Liver (tissue), 9 donors: Measurements from ENCODE around the gene POLN. TPM values are rescaled to one million over a fixed set of nuclear protein-coding genes. Genes with fewer than 3 reads are reported as not detected.

Experiments used
- DNase-seq: peaks from one replicate; pipeline ENCODE4 v3.0.0-alpha.2; 2017; ENCODE audit warnings: low spot score
- H3K27ac ChIP-seq, 2 donors: one replicate each; pipeline ENCODE4 v1.7.0; 2013; ENCODE audit warnings: inconsistent platforms in 2 of 2, low read length in 2 of 2, control low read depth in 1 of 2, low read depth in 1 of 2, mild to moderate bottlenecking in 1 of 2
- H3K27me3 ChIP-seq, 4 donors: one replicate each; pipeline versions ENCODE4 v1.6.1 to v1.7.0; 2013; ENCODE audit warnings: low read length in 3 of 4, inconsistent platforms in 1 of 4, mild to moderate bottlenecking in 1 of 4, moderate library complexity in 1 of 4; ENCODE audit not compliant: control insufficient read depth in 4 of 4, insufficient read depth in 4 of 4
- H3K36me3 ChIP-seq, 4 donors: one replicate each; pipeline versions ENCODE4 v1.6.1 to v1.7.0; 2013; ENCODE audit warnings: low read length in 3 of 4, mild to moderate bottlenecking in 3 of 4, low read depth in 1 of 4, moderate library complexity in 1 of 4; ENCODE audit not compliant: control insufficient read depth in 4 of 4, insufficient read depth in 3 of 4
- H3K4me1 ChIP-seq, 4 donors: one replicate each; pipeline versions ENCODE4 v1.6.1 to v1.7.0; 2013; ENCODE audit warnings: low read length in 3 of 4, mild to moderate bottlenecking in 3 of 4, moderate library complexity in 1 of 4; ENCODE audit not compliant: control insufficient read depth in 4 of 4, insufficient read depth in 4 of 4
- H3K4me3 ChIP-seq, 3 donors: one replicate each; pipeline versions ENCODE4 v1.6.1 to v1.7.0; 2013; ENCODE audit warnings: low read length in 3 of 3, control low read depth in 1 of 3, low read depth in 1 of 3, mild to moderate bottlenecking in 1 of 3
- H3K9ac ChIP-seq, 2 donors: one replicate each; pipeline ENCODE4 v1.7.0; 2013; ENCODE audit warnings: low read length in 2 of 2, mild to moderate bottlenecking in 2 of 2, moderate library complexity in 2 of 2, control low read depth in 1 of 2, low read depth in 1 of 2
- H3K9me3 ChIP-seq, 4 donors: one replicate each; pipeline versions ENCODE4 v1.6.1 to v1.7.0; 2013; ENCODE audit warnings: low read length in 3 of 4; ENCODE audit not compliant: control insufficient read depth in 4 of 4
- ATF3 ChIP-seq: IDR thresholded peaks from 2 replicates; pipeline ENCODE4 v1.6.1; 2016; ENCODE audit warnings: antibody characterized with exemption
- CTCF ChIP-seq: fragments of 150-350 bp; IDR thresholded peaks from 2 replicates; pipeline ENCODE4 v1.5.1; 2017; ENCODE audit warnings: improper control_type of control experiment, low read depth, low read length; ENCODE audit not compliant: missing input control
- EGR1 ChIP-seq, 2 donors: IDR thresholded peaks; 2 replicates each; pipeline ENCODE4 v1.6.1; 2016 to 2018; ENCODE audit warnings: antibody characterized with exemption in 2 of 2, low read depth in 2 of 2
- FOXA1 ChIP-seq: IDR thresholded peaks from 2 replicates; pipeline ENCODE4 v1.6.1; 2016; ENCODE audit warnings: antibody characterized with exemption
- GABPA ChIP-seq, 2 donors: IDR thresholded peaks in 1 of 2; conservative IDR thresholded peaks in 1 of 2; 2 replicates each; pipeline ENCODE4 v1.6.1; 2016; ENCODE audit warnings: antibody characterized with exemption in 2 of 2, mild to moderate bottlenecking in 1 of 2, moderate library complexity in 1 of 2
- JUND ChIP-seq, 2 donors: IDR thresholded peaks; 2 replicates each; pipeline ENCODE4 v1.6.1; 2016; ENCODE audit warnings: antibody characterized with exemption in 2 of 2
- MAX ChIP-seq: IDR thresholded peaks from 2 replicates; pipeline ENCODE4 v1.6.1; 2016; ENCODE audit warnings: antibody characterized with exemption
- RAD21 ChIP-seq, 2 donors: IDR thresholded peaks; 2 replicates each; pipeline ENCODE4 v1.6.1; 2016; ENCODE audit warnings: antibody characterized with exemption in 2 of 2, mild to moderate bottlenecking in 2 of 2
- REST ChIP-seq: IDR thresholded peaks from 2 replicates; pipeline ENCODE4 v1.6.1; 2016; ENCODE audit warnings: antibody characterized with exemption, mild to moderate bottlenecking
- RXRA ChIP-seq, 2 donors: IDR thresholded peaks; 2 replicates each; pipeline ENCODE4 v1.6.1; 2017 to 2018; ENCODE audit warnings: antibody characterized with exemption in 2 of 2, mild to moderate bottlenecking in 1 of 2
- SP1 ChIP-seq: IDR thresholded peaks from 2 replicates; pipeline ENCODE4 v1.6.1; 2018; ENCODE audit warnings: antibody characterized with exemption, mild to moderate bottlenecking
- TAF1 ChIP-seq: conservative IDR thresholded peaks from 2 replicates; pipeline ENCODE4 v1.6.1; 2016; ENCODE audit warnings: antibody characterized with exemption, mild to moderate bottlenecking
- YY1 ChIP-seq: IDR thresholded peaks from 2 replicates; pipeline ENCODE4 v1.6.1; 2016; ENCODE audit warnings: antibody characterized with exemption, mild to moderate bottlenecking
- ZBTB33 ChIP-seq: IDR thresholded peaks from 2 replicates; pipeline ENCODE4 v1.6.1; 2016; ENCODE audit warnings: antibody characterized with exemption
- WGBS: extraction: QIAGEN DNeasy Blood & Tissue Kit; methylation state at CpG from one replicate; pipeline ENCODE4 v1.1.7; 2013; 5-methylcytosine and 5-hydroxymethylcytosine counted together
- polyA plus RNA-seq, 2 donors: library from polyadenylated mRNA; stranded (reverse) in 1 of 2; unstranded in 1 of 2; fragments of 200-250 nt in 1 of 2; fragments of >200 nt in 1 of 2; fragmentation: Nextera tagmentation in 1 of 2; extraction: Ambion mirVana in 1 of 2; gene quantifications; one replicate each; pipeline versions ENCODE4 v1.2.1 to v1.2.3, GENCODE V29; 2013 to 2015
- total RNA-seq, 2 donors: library from RNA; depleted of rRNA; stranded (reverse); fragments of >200 nt; gene quantifications; one replicate each; pipeline ENCODE4 v1.2.3, GENCODE V29; 2014
- donor health status: healthy.
- donor health status: healthy.
- donor health status: healthy.
- donor health status: healthy.
- donor health status: healthy.

Gene POLN
- total and polyA plus RNA-seq, 4 donors, result 0.44 to 2.3 (median 1.4) TPM

GRCh38 chr4:2266821-2267220 lies 24.9 kb upstream of the POLN start:
- Histone ChIP-seq H3K4me3 (no peak overlapping the region), H3K36me3 (no peaks in the 10 kb centered on the region), H3K9me3 (no peaks in the 10 kb centered on the region), H3K9ac (no peak overlapping the region), H3K4me1 (peaks cover 3 to 14% (median 11%) of the 10 kb centered on the region in 4 donors), H3K27me3 (no peaks in the 10 kb centered on the region), H3K27ac (no peak overlapping the region)
- no peak for TF ChIP-seq RXRA (IDR thresholded peaks at IDR 0.05)
- no peak for TF ChIP-seq SP1
- no peak for TF ChIP-seq FOXA1
- TF ChIP-seq RAD21 (IDR thresholded peaks at IDR 0.05), result no peak
- no peak for TF ChIP-seq YY1
- TF ChIP-seq TAF1, result no peak
- TF ChIP-seq MAX, result no peak
- TF ChIP-seq ZBTB33, result no peak
- TF ChIP-seq CTCF, result no peak
- no peak for TF ChIP-seq JUND (IDR thresholded peaks at IDR 0.05)
- no peak for TF ChIP-seq EGR1 (IDR thresholded peaks at IDR 0.05; ENCODE audit: low read depth in 2 of 2)
- no peak for TF ChIP-seq GABPA (IDR thresholded peaks at IDR 0.05 in 1 of 2, conservative IDR thresholded peaks at IDR 0.05 in 1 of 2)
- no peak for DNase-seq
- WGBS, result 92% methylated on average over 5 of the region's 5 CpGs

- no peak overlapping the region for H3K27ac ChIP-seq
- no peaks in the 10 kb centered on the region for H3K9me3 ChIP-seq
- H3K36me3 ChIP-seq, result no peaks in the 10 kb centered on the region
- H3K4me3 ChIP-seq, result no peak overlapping the region
- no peak overlapping the region for H3K9ac ChIP-seq
- no peaks in the 10 kb centered on the region for H3K27me3 ChIP-seq
- peaks cover 3 to 15% (median 11%) of the 10 kb centered on the region in 4 donors for H3K4me1 ChIP-seq
- no peak for TF ChIP-seq FOXA1
- no peak for TF ChIP-seq SP1
- TF ChIP-seq GABPA (IDR thresholded peaks at IDR 0.05 in 1 of 2, conservative IDR thresholded peaks at IDR 0.05 in 1 of 2), result no peak
- no peak for TF ChIP-seq JUND (IDR thresholded peaks at IDR 0.05)
- TF ChIP-seq REST, result no peak
- TF ChIP-seq CTCF, result no peak
- TF ChIP-seq ATF3, result no peak
- no peak for TF ChIP-seq ZBTB33
- no peak for TF ChIP-seq RAD21 (IDR thresholded peaks at IDR 0.05)
- no peak for TF ChIP-seq TAF1
- no peak for DNase-seq
- WGBS, result 23% methylated on average over 8 of the region's 8 CpGs
Measured at GRCh38 chr4:2266181-2266580, 24.3 kb upstream of the POLN start.
